HG03460 (cell line): ENCODE results near the gene ALX4.

Source experiments
- ATAC-seq: cut with Tn5 transposase; IDR thresholded peaks from one replicate; pipeline ENCODE4 v1.9.1; 2021; ENCODE audit not compliant: unreplicated experiment

The ALX4 gene

GRCh38 chr11:44303401-44303938 lies 6.5 kb downstream of the ALX4 start:
- ATAC-seq: no peak

DNA sequence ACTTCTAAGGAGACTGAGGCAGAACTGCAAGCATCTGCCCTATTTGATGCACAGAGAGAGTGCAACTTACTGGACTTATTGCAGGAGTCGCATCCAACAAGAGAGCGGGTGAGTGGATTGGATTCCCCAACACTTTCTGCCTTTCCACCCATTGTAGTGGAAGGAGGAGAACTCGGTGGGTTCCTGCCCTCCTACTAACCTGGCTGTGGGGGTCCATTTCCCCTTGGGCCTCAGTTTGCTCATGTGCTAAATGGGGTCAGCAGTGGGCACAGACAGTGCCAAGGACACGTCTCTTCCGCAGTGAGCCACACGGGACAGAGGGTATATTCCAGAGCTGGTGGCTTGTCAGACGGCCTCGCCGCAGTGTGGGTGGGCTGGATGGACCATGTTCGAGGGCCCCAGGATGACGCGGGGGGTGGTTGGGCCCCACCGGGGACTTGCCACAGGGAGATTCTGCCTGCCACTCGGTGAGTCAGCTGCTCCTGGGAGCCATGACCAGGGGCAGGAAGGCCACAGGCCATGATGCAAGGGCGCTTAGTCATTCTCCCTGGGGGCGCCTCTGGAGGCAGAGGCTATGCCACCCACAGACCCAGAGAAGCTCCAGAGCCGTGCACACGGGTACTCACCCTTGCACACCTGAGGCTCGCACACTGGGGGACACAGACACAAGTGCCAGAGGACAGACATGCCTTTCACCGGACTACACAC lies 8.2 kb downstream of the ALX4 start:
- ATAC-seq: no peak

GRCh38 chr11:44300844-44301563 lies 8.9 kb downstream of the ALX4 start:
- ATAC-seq: no peak

GRCh38 chr11:44298862-44299261 lies 11.1 kb downstream of the ALX4 start:
- no peak for ATAC-seq

DNA sequence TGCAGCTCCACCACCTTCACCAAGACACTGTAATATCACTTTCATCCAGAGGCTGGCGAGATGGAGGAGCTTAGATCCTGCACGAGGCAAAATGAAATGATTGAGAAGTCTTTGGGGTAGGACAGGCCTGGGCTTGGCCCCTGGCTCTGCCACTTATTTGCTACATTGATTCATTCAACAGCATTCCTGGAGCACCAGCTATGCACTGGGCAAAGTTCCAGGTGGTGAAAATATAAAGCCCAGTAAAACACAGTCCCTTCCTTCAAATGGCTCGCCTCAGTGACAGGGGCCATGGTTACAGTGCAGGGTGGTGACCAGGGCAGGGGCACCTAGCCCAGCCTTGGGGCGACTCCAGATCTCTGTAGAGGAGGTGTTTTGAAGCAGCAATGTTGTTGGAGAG lies 19.7 kb downstream of the ALX4 start:
- ATAC-seq: no peak

- no peak for ATAC-seq
Measured at GRCh38 chr11:44288133-44288526, 21.8 kb downstream of the ALX4 start.

- ATAC-seq: no peak
Measured at GRCh38 chr11:44286911-44287310, 23.0 kb downstream of the ALX4 start.

GRCh38 chr11:44286268-44286880 lies 23.6 kb downstream of the ALX4 start:
- ATAC-seq: no peak

GRCh38 chr11:44285756-44286155 lies 24.2 kb downstream of the ALX4 start:
- ATAC-seq: no peak

DNA sequence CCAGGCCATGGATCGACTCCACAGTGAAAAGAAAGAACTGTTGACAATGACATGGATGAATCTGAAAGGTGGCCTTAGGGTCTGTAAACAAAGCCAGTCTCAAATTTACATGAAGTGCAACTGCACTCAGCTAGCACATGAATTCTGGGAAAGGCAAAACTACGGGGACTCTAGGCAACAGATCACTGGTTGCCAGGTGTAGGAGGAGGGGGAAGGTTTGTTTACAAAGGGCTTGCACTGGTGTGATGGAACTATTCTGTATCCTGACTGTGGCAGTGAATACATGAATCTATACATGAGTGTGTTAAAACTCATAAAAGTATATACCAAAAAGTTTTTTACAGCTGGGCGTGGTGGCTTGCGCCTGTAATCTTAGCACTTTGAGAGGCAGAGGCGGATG lies 27.3 kb downstream of the ALX4 start:
- ATAC-seq: no peak

DNA sequence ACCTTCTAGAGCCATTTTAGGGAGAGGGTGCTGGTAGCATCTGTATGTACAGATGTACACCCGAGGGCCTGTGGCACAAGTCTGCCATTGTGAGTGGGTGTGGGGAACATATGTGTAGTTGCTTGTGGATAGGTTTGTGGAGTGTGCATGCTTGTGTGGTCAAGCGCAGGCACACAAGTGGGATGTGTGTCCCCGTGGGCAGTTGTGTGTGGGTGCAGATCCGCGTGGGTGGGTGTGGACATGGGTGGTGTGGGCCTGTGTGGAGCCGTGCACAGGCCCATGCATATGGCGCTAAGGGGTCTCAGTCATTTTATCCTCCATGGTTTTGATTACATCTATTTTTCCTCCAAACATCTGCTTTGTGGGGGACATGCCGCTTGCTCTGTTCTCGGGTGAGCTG lies 28.8 kb downstream of the ALX4 start:
- ATAC-seq: no peak

DNA sequence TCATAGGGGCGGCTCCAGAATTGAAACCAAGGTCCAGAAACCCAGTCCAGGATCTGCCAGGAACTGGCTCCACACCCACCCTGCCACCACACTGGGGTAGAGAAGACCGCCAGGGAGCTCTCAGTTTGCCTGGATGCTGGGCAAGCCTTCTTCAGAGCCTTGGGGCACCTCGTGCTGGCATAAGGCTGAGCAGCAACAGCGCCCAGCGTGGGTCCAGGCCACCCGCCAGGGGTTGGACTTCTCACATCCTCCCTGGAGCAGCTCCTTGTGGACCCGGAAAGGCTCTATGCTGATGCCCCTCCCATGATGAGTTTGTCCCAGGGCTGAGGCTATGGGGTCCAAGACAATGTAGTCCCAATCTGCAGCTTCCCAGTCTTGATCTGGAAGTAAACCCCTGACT lies 29.7 kb downstream of the ALX4 start:
- no peak for ATAC-seq

- no peak for ATAC-seq
Measured at GRCh38 chr11:44279483-44279882, 30.5 kb downstream of the ALX4 start.

- ATAC-seq: no peak
Measured at GRCh38 chr11:44277196-44278090, 32.5 kb downstream of the ALX4 start.

GRCh38 chr11:44275961-44276550 lies 33.9 kb downstream of the ALX4 start:
- no peak for ATAC-seq

GRCh38 chr11:44275241-44275640 lies 34.7 kb downstream of the ALX4 start:
- ATAC-seq: no peak

GRCh38 chr11:44274404-44274803 lies 35.5 kb downstream of the ALX4 start:
- no peak for ATAC-seq

- no peak for ATAC-seq
Measured at GRCh38 chr11:44271286-44271685, 38.7 kb downstream of the ALX4 start.

GRCh38 chr11:44270403-44271273 lies 39.3 kb downstream of the ALX4 start:
- ATAC-seq: no peak
